Thymus (tissue), 11 donors: ENCODE results near the gene PCNX1. TPM values are rescaled to one million over a fixed set of nuclear protein-coding genes. Genes with fewer than 3 reads are reported as not detected.
"Not testable (repeated sequence)": the region's sequence is repeated elsewhere in the genome, so short reads cannot be mapped to it uniquely, and the experiment has no call there.

Source experiments
- DNase-seq, 9 donors: peaks; one replicate each; pipeline ENCODE4 v3.0.0-alpha.2; 2013; ENCODE audit warnings: low spot score in 9 of 9, low read depth in 6 of 9, missing footprints in 1 of 9
- H3K27ac ChIP-seq, 2 donors: one replicate each; pipeline ENCODE4 v1.5.1; 2013; ENCODE audit warnings: control low read depth in 1 of 2, low read depth in 1 of 2, low read length in 1 of 2, mild to moderate bottlenecking in 1 of 2, moderate library complexity in 1 of 2
- H3K27me3 ChIP-seq, 2 donors: one replicate each; pipeline ENCODE4 v1.5.1; 2013; ENCODE audit warnings: low read length in 1 of 2; ENCODE audit not compliant: control insufficient read depth in 2 of 2, insufficient read depth in 1 of 2
- H3K36me3 ChIP-seq, 2 donors: one replicate each; pipeline ENCODE4 v1.5.1; 2013; ENCODE audit warnings: low read length in 1 of 2, mild to moderate bottlenecking in 1 of 2, moderate library complexity in 1 of 2; ENCODE audit not compliant: control insufficient read depth in 2 of 2, insufficient read depth in 2 of 2
- H3K4me1 ChIP-seq, 2 donors: one replicate each; pipeline ENCODE4 v1.5.1; 2013; ENCODE audit warnings: low read length in 2 of 2; ENCODE audit not compliant: control insufficient read depth in 2 of 2, insufficient read depth in 2 of 2
- H3K4me3 ChIP-seq, 2 donors: one replicate each; pipeline ENCODE4 v1.5.1; 2013; ENCODE audit warnings: low read length in 2 of 2, control low read depth in 1 of 2, mild to moderate bottlenecking in 1 of 2
- H3K9me3 ChIP-seq, 2 donors: one replicate each; pipeline ENCODE4 v1.5.1; 2013; ENCODE audit warnings: low read length in 1 of 2, mild to moderate bottlenecking in 1 of 2; ENCODE audit not compliant: control insufficient read depth in 2 of 2, insufficient read depth in 1 of 2
- WGBS: extraction: QIAGEN DNeasy Blood & Tissue Kit; methylation state at CpG from one replicate; pipeline ENCODE4 v1.1.7; 2013; 5-methylcytosine and 5-hydroxymethylcytosine counted together
- polyA plus RNA-seq: library from polyadenylated mRNA; stranded (reverse); fragments of 200-250 nt; gene quantifications from one replicate; pipeline ENCODE4 v1.2.3, GENCODE V29; 2013
- total RNA-seq: library from RNA; stranded (reverse); fragments of 120-200 nt; gene quantifications from one replicate; pipeline ENCODE4 v1.2.4, GENCODE V29; 2013
- donor health status: healthy.

PCNX1 gene
- total and polyA plus RNA-seq, 2 donors: 10.9 to 29.3 TPM

GRCh38 chr14:70939693-70940092, 32.4 kb downstream of the PCNX1 start:
- 98% methylated on average over 4 of the region's 4 CpGs for WGBS
- not testable (repeated sequence) for H3K4me3 ChIP-seq, H3K27me3 ChIP-seq, H3K27ac ChIP-seq, H3K36me3 ChIP-seq, H3K4me1 ChIP-seq, DNase-seq
- H3K9me3 ChIP-seq: peaks cover 2 to 29% of the 10 kb centered on the region in 2 donors

DNA sequence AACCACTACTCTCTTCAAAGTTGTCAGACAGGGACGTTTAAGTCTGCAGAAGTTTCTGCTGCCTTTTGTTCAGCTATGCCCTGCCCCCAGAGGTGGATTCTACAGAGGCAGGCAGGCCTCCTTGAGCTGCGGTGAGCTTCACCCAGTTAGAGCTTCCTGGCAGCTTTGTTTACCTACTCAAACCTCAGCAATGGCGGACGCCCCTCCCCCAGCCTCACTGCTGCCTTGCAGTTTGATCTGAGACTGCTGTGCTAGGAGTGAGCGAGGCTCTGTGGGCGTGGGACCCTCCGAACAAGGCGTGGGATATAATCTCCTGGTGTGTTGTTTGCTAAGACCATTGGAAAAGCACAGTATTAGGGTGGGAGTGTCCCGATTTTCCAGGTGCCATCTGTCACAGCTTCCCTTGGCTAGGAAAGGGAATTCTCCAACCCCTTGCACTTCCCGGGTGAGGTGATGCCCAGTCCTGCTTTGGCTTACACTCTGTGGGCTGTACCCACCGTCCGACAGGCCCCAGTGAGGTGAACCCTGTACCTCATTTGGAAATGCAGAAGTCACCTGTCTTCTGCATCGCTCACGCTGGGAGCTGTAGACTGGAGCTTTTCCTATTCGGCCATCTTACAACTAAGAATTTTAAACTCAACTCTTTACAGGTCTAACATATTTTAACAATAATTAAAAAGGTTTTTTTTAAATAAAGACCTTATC, 34.5 kb downstream of the PCNX1 start:
- H3K27me3 ChIP-seq, H3K4me1 ChIP-seq, H3K27ac ChIP-seq, H3K4me3 ChIP-seq, H3K36me3 ChIP-seq, DNase-seq: not testable (repeated sequence)
- H3K9me3 ChIP-seq: peaks cover 4 to 33% of the 10 kb centered on the region in 2 donors
- 93% methylated on average over 15 of the region's 15 CpGs for WGBS

DNA sequence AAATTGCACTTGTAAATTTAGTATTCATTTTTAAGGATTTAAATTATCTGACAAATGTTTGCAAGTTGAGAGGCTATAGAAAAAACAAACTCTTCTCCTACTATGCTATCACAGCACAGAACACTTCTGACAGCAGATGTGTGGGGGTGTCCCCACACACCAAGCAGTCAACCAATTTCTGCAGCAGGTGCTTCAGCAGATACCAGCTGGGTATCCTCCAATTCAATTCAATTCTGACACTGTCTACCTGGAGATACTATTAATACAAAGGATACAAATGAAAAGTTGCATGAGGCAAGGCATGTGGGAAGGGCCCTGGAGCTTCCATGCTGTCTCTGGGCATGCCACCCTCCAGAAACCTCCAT, 35.1 kb downstream of the PCNX1 start:
- Histone ChIP-seq H3K4me1 (no peaks in the 10 kb centered on the region), H3K4me3 (no peak overlapping the region), H3K36me3 (peaks cover 2 to 3% of the 10 kb centered on the region in 2 donors), H3K27ac (no peak overlapping the region), H3K27me3 (no peaks in the 10 kb centered on the region), H3K9me3 (peaks cover 5 to 33% of the 10 kb centered on the region in 2 donors)
- no peak for DNase-seq

GRCh38 chr14:70942721-70943120, 35.5 kb downstream of the PCNX1 start:
- not testable (repeated sequence) for H3K27me3 ChIP-seq, H3K4me3 ChIP-seq, H3K4me1 ChIP-seq, DNase-seq, H3K27ac ChIP-seq, H3K36me3 ChIP-seq
- peaks cover 5 to 35% of the 10 kb centered on the region in 2 donors for H3K9me3 ChIP-seq
- 97% methylated on average over 3 of the region's 3 CpGs for WGBS

- Histone ChIP-seq H3K27me3 (no peaks in the 10 kb centered on the region), H3K4me1 (no peaks in the 10 kb centered on the region), H3K4me3 (no peak overlapping the region), H3K9me3 (peaks cover 8 to 38% of the 10 kb centered on the region in 2 donors), H3K36me3 (peaks cover 7 to 11% of the 10 kb centered on the region in 2 donors), H3K27ac (no peak overlapping the region)
- no peak for DNase-seq
- 96% methylated on average over 1 of the region's 1 CpG for WGBS
These were observed 36.6 kb downstream of the PCNX1 start for GRCh38 chr14:70943838-70944237.

- H3K4me3 ChIP-seq: no peak overlapping the region
- WGBS: 99% methylated on average over 8 of the region's 8 CpGs
- no peak for DNase-seq
- H3K4me1 ChIP-seq: no peaks in the 10 kb centered on the region
- H3K27me3 ChIP-seq: no peaks in the 10 kb centered on the region
- peaks cover 8 to 24% of the 10 kb centered on the region in 2 donors for H3K9me3 ChIP-seq
- no peak overlapping the region for H3K27ac ChIP-seq
- peaks cover 11 to 14% of the 10 kb centered on the region in 2 donors for H3K36me3 ChIP-seq
These were observed 40.5 kb downstream of the PCNX1 start for GRCh38 chr14:70947739-70948138.

GRCh38 chr14:70952485-70952884, 45.2 kb downstream of the PCNX1 start:
- WGBS: 96% methylated on average over 3 of the region's 3 CpGs
- DNase-seq: no peak
- no peaks in the 10 kb centered on the region for H3K27me3 ChIP-seq
- no peak overlapping the region for H3K27ac ChIP-seq
- no peak overlapping the region for H3K4me3 ChIP-seq
- peaks cover 3 to 5% of the 10 kb centered on the region in 2 donors for H3K9me3 ChIP-seq
- H3K36me3 ChIP-seq: peaks cover 11% of the 10 kb centered on the region in 2 donors
- H3K4me1 ChIP-seq: no peaks in the 10 kb centered on the region

DNA sequence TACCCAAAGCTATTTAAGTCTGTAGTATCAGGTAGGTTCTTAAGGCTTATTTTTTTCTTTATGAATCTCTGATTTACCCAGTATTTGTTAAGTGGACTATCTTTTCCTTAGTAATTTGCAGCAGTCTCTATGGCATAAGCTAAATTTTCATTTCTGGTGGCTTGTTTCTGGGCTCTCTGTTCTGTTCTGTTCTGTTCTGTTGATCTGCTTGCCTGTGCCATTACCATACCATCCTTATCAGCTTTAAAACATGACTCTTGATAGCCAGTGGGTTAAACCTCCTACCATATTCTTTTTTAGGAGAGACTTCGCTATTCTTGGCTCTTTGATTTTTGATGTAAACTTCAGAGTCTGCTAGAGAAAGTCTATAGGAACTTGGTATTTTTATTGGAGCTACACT, 46.8 kb downstream of the PCNX1 start:
- no peak for DNase-seq
- WGBS: 97% methylated on average over 1 of the region's 1 CpG

GRCh38 chr14:70955543-70956480, 48.6 kb downstream of the PCNX1 start:
- peak in 3 of 9 donors; percentile 21 to 58 (median 39) for DNase-seq

More for the DNA sequence above, 46.8 kb downstream of the PCNX1 start:
- Histone ChIP-seq H3K4me3 (no peak overlapping the region), H3K9me3 (no peaks in the 10 kb centered on the region), H3K36me3 (peaks cover 3 to 5% of the 10 kb centered on the region in 2 donors), H3K4me1 (no peaks in the 10 kb centered on the region), H3K27me3 (no peaks in the 10 kb centered on the region), H3K27ac (no peak overlapping the region)

More at GRCh38 chr14:70955543-70956480, 48.6 kb downstream of the PCNX1 start:
- Histone ChIP-seq H3K27ac (no peak overlapping the region), H3K36me3 (no peaks in the 10 kb centered on the region), H3K9me3 (no peaks in the 10 kb centered on the region), H3K4me3 (no peak overlapping the region), H3K27me3 (no peaks in the 10 kb centered on the region), H3K4me1 (no peaks in the 10 kb centered on the region)
- 87% methylated on average over 5 of the region's 5 CpGs for WGBS
